Fibroblast of skin of right biceps (primary cell): Measurements from ENCODE around the gene MAK.
"Not testable (repeated sequence)": the region's sequence is repeated elsewhere in the genome, so short reads cannot be mapped to it uniquely, and the experiment has no call there.

Source experiments
- DNase-seq: peaks from one replicate; pipeline ENCODE4 v3.0.0-alpha.2; 2013

MAK gene

DNA sequence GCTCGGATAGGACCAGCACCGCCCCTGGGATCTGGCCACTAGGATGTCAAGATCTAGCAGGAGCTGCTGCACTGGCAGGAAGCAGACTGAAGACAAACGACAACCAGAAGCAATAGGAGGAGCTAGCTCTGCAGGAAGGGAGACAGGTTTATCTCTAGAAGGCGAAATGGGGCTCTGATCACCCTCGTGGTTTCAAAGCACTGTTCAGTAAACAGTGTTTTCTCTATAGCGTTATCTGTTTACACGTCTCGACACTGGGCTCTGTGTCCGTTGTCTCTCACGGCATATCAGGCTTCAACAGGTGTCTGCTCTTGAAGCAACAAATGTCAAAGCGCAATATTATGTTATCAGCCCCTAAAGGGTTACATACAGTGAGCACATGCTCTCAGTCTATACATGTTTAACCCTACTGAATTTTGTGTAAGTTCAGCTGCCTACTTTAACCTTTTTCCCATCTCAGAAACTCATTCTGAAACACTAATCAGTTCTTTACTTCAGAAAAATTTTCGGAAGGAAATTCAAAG, 66.9 kb downstream of the MAK start:
- no peak for DNase-seq

DNA sequence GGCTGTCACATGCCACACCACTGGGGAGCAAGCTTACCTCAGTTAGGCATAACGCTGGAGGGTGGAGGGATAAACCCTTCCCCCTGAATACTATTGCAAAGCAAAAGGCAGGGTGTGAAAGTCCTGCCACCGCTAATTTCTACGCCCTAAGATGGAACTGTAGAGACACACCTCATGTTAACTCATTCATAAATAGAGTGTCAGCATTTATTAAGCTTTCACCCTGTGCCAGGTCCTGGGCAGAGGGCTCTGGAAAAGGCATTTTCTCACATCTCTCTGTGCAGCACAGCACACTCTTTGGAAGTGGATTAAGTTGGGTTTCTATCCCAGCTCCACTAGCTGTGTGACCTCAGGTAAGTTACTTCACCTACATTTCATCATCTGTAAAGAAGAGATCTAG, 68.9 kb downstream of the MAK start:
- DNase-seq = no peak

DNA sequence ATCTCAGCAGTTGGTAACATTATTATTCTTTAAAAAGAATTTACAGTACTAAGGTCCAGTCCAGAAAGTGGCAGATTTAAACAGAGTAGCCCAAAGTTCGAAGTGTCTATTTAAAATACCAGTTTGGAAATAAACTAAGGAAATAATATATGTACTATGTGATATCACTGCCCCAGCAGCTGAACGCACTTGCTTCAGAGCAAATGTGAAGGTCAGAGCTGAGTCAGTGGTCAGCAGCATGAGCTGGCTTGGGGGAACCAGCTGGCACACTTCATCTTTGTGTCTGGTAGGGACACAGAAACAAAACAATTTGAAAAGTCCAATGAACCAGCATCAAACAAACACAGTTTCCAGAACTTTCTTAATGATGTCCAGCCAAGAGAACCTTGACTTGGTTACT, 75.3 kb downstream of the MAK start:
- no peak for DNase-seq

DNA sequence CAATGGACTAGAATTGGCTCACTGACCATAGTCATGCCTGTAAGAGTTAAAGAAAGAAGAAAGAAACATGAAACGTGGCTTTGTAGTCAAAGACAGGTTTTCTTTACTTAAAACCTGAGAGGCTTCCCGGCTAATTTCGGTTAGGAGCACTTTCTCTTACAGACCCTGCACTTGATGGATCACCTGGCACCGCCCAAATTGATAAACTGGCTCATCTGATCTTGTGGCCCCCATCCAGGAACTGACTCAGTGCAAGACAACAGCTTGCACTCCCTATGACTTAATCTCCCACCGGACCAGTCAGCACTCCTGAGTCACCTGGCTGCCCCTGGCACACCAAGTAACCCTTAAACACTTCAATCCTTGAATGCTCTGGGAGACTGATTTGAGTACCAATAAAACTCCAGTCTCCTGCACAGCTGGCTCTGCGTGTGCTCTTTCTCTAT, 78.4 kb downstream of the MAK start:
- DNase-seq = peak; percentile 78

DNA sequence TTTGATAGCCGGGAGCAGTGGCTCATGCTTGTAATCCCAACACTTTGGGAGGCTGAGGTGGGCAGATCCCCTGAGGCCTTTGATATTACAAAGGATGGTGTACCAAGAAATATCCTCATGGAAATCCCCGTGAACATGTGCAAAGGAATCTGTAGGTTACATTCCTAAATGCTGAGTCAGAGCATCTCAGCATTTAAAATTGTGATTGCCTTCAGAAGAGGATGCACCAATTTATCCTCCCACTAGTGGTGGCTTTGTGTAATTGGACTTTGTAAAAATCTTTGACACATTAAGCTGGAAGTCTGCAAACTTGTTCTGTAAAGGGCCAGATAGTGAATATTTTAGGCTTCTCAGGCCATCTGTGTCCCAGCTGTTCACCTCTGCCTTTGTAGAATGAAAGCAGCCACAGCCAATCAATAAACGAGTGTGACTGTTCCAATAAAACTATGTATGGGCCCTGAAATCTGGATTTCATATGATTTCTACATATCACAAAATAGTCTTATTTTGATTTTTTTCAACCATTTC, 79.0 kb downstream of the MAK start:
- peak; percentile 93 for DNase-seq

DNA sequence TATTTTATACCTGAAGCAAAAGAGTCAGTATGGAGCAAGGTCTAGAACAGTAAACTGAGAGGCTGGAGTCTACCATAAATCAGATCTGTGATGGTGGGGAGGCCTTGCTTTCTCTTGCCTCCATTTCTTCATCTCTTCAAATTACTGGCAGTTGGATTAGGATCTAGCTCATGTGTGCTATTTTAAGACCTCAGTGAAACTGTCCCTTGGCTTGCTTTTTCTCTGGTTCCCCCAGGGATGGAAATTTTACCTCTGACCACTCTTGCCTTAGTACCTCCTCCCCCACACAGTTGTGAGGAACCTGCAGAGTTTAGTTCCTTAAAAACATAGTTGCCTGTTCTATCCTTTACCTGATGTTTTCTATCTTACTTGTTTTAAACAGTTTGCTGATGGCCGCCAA, 82.3 kb downstream of the MAK start:
- DNase-seq = no peak

DNA sequence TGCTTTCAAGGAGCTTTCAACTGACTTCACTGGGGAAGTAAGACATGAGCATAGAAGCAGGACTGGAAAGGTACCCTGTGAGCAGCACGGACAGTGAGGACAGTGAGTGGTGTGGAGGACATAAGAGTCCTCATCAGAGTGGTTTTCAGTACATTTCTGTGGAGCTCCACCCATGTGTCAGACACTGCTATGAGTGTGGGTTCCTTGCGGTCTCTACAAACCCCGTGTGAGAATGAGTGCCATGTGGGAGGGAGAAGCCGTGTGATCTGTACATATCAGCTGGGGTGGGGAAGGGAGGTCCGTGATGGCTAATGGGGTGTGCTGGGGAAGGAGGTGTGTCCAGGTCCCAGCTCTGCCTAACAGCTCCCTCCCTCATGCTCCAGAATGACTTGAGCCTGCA, 86.6 kb downstream of the MAK start:
- DNase-seq = not testable (repeated sequence)

DNA sequence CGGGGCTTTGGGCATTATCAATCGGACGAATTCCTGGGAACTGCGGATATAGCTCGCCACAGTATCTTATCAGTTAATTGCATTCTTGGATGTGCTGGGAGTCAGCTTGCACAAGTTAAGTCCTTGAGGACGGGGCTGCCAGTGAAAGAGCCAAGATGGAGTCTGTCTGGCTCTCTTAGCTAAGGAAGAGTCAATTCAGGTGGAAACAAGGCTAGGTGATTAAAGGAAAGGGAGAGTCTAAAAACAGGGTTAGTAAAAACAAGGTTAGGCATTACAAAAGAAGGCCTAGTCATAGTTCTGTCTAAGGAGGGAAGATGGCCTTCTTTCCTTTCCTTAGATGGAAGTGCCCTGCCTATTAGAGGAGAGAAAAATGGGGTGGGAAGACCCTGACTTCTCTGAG, 87.8 kb downstream of the MAK start:
- not testable (repeated sequence) for DNase-seq

DNA sequence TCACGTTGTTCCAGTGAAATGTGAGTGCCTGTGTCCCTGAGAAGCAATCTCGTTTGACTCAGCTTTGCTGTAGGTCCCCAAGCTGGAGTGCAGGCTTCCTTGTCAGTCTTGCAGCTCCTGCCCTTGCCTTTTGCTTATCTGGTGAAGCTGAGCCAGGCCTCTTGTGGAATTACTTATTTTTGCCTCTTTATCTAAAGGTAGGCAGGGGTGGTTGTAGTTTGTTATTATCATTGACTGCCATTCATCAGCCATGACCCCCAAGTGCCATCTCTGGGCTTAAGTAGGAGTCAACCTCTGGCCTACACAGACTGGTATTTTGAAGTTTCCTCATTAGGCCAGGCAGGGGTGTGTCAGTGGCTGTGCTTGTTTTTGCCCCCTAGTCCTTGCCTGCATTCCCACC, 88.6 kb downstream of the MAK start:
- no peak for DNase-seq

DNA sequence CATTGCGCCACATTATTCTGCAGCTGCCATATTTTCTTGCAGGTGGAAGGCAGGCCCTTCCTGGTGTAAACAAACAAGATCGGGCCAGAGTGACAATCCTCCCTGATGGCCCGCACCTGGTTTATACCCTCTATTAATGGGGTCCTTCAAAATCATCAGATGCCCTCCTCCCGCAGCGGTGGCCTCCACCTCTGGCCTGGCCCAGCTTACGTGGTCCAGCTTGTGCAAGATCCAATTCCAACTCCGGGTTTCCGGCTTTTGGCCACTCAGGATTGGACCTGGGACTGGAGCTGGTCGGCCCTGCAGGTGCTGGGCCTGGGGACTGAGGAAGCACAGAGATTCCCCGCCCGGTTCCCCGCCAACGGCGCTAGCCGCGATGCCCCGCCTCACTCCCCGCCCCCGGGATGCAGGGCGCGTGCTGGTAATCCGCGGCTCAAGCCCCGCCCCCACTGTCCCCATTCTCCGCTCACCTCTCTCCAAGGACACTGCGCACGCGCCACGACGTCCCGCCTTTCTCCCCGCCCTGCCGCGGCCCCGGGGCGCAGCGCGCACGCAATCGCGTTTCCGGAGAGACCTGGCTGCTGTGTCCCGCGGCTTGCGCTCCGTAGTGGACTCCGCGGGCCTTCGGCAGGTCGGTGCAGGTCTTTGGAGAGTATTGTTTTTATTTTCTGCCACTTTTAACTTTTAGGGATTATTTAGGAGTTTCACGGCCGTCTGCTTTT, 90.9 kb downstream of the MAK start, which contains the start of gene TMEM14B:
TMEM14B (plus strand) TSS at position 555 of the 722 bp plus-strand sequence. CDS start 1,441 bp downstream, outside the sequence.
- DNase-seq = peak; percentile 95

DNA sequence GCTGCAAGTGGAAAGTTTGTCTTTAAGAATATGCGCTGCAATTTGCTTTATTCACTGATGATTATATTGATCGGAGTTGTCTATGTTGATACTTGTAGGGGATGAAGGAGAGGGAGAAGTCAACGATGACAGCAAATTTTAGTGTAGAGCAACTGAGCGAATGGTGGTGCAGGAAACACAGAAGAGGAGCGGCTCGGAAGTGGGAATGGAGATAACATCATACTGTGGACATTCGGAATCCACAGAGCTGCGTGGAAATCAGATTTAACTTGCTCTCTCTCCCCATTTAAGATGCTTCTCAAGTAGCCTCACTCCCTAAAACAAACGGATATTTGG, 91.5 kb downstream of the MAK start:
- DNase-seq = no peak

DNA sequence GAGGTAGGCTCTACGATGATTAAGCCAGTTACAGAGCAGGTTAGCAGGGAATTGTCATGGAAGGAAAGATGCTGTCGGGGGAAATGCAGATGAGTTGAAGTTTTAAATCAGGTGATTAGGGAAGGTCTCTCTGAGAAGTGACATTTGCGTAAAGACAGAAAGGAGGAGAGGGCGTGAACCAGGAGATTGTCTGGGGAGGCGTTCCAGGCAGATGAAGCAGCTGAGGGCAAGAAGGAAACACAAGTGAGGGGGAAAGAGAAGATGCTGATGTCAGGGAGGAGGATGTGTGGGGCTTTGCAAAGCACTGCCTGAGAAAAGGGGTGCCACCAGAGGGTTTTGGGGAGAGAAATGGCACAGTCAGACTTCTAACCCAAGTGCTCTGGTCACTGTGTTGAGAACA, 93.2 kb downstream of the MAK start:
- no peak for DNase-seq

DNA sequence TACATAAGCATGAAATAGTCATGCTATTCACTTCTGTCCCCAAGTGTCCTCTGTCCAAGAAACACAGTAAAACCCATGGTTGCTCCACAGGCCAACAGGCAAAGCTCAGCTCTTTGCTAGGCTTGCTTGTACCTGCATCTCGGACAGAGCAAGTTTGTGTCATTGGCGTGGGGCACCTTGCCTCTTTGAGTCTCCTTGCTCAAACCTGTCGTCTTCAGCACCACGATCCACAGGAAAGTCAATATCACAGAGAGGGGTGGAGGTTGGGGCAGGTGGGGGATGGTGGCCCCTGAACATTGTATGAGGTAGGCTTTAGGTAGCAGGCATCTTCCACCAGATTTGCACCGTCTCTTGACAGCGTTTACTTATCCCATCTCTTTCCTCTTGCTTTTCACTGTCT, 94.8 kb downstream of the MAK start:
- no peak for DNase-seq

DNA sequence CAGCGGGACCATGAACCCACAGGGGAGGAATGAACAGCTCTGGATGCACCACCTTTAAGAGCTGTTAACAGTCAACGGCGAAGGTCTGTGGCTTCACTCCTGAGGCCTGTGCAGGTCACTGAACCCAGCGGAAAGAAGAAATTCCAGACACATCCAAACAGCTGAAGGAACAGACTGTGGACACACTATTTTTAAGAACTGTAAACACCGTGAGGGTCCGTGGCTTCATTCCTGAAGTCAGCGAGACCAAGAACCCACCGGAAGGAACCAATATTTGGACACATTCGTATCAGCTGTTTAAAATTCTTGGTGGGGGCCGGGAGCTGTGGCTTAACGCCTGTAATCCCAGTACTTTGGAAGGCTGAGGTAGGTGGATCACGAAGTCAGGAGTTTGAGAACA, 96.1 kb downstream of the MAK start:
- DNase-seq = no peak

DNA sequence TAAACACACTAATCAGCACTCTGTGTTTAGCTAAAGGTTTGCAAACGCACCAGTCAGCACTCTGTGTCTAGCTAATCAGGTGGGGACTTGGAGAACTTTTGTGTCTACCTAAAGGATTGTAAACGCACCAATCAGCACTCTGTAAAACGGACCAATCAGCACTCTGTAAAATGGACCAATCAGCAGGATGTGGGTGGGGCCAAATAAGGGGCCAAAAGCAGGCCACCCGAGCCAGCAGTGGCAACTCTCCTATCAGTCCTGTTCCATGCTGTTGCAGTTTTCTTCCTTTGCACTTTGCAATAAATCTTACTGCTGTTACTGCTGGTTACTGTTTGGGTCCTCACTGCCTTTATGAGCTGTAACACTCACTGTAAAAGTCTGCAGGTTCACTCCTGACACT, 96.7 kb downstream of the MAK start:
- DNase-seq = not testable (repeated sequence)

DNA sequence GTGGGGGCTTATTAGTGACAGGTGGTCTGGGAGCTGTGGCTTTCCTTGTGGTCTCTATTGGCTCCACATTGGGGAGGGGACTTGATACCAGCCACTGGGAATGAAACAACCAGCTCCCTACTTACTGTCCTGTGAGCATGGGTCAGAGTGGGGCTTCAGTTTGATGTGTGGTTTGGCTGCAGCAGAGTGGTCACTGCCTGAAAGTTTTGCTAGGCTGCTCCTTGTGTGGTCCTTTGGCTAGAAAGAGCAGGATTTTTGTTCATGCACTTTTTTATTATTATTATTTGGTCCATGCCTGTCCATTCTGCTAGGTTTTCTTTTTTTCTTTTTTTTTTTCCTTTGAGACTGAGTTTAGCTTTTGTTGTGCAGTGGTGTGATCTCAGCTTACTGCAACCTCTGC, 98.3 kb downstream of the MAK start:
- no peak for DNase-seq

DNA sequence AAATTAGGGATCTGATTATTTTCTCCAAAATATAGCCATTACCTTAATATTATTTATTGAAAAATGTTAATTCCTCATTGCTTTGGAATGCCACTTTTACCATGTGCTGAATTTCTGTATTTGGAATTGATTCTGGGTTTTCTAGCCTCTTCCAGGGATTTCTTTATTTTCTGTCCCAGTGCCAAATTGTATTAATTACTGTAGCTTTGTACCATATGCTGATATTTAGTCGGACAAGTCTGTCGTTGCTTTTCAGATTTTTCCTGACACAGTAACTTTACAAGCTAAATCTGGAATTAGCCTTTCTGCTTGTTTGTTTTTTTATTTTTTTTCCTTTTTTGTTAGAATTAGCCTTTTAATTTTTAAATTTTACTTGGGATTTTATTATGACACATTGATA, 101.6 kb downstream of the MAK start:
- DNase-seq = no peak

DNA sequence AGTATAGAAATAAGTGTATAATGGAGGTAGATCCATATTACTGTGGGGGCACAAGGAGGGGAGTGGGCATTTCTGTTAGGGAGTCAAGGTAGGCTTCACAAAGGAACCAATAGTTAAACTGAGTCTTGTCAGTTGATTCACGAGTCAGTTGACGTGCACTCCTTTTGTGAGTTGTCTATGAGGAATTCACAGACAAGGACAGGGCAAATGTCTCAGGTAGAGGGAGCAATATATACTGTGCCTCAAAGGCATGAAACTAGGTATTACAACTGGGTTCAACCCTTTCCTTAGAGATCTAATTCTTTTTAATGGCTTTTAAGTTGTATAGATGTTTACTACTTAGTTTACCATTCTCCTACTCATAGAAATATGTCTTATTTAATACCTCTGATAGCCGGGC, 104.5 kb downstream of the MAK start:
- no peak for DNase-seq

DNA sequence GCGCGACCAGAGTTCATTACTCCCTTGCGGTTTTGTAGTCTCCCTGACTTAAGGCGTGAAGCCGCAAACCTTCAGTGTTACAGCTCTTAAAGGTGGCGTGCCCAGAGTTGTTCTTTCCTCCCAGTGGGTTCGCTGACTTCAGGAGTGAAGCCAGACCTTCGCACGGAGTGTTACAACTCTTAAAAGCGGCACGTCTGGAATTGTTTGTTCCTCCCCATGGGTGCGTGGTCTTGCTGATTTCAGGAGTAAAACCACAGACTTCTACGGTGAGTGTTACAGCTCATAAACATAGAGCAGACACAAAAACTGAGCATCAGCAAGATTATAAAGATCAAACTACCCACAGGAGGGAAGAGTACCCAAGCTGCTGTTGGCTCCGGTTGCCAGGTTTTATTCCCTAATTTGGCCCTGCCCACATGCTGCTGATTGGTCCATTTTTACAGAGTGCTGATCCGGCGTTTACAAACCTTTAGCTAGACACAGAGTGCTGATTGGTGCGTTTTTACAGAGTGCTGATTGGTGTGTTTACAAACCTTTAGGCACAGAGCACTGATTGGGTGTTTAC, 105.1 kb downstream of the MAK start:
- DNase-seq = peak; percentile 51

DNA sequence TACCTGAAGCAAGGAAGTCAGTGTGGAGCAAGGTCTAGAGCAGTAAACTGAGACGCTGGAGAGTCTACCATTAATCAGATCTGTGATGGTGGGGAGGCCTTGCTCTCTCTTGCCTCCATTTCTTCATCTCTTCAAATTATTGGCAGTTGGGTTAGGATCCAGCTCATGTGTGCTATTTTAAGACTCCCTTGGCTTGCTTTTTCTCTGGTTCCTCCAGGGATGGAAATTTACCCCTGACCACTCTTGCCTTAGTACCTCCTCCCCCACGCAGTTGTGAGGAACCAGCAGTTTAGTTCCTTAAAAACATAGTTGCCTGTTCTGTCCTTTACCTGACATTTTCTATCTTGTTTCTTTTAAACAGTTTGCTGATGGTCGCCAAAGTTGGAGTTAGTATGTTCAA, 108.1 kb downstream of the MAK start:
- DNase-seq = no peak

DNA sequence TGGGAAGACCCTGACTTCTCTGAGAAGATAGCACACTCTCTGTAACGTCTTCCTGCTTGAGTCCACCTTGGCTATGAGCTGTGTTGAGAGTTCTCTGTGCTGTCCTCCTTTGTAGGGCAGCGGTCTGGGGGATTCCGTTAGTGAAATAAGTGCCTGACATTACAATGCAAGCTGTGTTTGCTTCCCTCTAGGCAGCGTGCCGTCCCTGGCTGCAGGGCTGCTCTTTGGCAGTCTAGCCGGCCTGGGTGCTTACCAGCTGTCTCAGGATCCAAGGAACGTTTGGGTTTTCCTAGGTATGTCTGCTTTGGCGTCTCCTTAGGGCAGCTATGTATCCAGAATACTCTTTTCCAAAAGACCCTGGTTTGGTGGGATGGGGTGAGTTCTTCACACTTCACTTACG, 112.6 kb downstream of the MAK start:
- DNase-seq = no peak

DNA sequence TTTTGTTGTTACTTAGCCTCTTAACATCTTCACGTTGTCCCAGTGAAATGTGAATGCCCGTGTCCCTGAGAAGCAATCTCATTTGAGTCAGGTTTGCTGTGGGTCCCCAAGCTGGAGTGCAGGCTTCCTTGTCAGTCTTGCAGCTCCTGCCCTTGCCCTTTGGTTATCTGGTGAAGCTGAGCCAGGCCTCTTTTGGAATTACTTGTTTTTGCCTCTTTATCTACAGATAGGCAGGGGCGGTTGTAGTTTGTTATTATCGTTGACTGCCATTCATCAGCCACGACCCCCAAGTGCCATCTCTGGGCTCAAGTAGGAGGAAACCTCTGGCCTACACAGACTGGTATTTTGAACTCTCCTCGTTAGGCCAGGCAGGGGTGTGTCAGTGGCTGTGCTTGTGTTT, 113.3 kb downstream of the MAK start:
- no peak for DNase-seq

DNA sequence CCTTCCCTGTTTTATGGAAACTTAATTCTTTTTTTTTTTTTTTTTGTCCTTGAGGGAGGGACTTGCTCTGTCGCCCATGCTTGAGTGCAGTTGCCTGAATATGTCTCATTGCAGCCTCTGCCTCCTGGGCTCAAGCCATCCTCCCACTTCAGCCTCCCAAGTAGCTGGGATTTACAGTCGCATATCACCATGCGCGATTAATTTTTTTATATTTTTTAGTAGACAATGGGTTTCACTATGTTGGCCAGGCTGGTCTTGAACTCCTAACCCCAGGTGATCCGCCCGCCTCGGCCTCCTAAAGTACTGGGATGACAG, 114.8 kb downstream of the MAK start:
- DNase-seq = no peak

DNA sequence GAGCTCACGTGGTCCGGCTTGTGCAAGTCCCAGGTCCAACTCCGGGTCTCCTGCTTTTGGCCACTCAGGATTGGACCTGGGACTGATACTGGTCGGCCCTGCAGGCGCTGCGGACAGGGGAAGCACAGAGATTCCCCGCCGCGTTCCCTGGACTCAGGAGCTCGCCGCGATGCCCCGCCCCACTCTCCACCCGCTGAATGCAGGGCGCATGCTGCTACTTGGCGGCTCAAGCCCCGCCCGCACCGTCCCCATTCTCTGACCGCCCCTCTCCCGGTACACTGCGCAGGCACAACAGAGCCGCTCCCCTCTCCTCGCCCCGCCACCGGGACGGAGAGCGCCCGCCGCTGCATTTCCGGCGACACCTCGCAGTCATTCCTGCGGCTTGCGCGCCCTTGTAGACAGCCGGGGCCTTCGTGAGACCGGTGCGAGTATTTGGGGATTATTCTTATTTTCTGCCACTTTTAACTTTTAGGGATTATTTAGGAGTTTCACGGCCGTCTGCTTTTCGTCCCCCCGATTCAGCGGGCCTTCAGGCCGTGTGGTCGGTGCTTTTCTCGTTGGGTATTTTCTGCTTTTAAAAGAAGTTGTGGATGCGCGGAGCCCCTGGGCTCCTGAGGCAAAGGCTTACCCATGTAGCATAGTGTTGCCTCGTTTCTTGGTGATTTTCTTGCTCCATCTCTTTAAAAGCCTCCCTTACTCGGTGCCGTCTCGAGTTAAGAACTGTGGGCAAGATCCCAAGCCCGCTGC, 115.3 kb downstream of the MAK start, which contains the start of gene TMEM14C:
TMEM14C (plus strand) TSS at position 251 of the 747 bp plus-strand sequence. CDS start 1,544 bp downstream, outside the sequence.
- DNase-seq = peak; percentile 97
